Stimulated activated CD8-positive, alpha-beta memory T cell treated with anti-CD3 and anti-CD28 coated beads, Interleukin-15, amount 100 ng/mL, for 24 hours (primary cell): ENCODE results near the gene SHISAL2A.

Experiments used
- DNase-seq: peaks from one replicate; pipeline ENCODE4 v3.0.0-alpha.2; 2020; ENCODE audit warnings: low read depth

SHISAL2A gene

DNA sequence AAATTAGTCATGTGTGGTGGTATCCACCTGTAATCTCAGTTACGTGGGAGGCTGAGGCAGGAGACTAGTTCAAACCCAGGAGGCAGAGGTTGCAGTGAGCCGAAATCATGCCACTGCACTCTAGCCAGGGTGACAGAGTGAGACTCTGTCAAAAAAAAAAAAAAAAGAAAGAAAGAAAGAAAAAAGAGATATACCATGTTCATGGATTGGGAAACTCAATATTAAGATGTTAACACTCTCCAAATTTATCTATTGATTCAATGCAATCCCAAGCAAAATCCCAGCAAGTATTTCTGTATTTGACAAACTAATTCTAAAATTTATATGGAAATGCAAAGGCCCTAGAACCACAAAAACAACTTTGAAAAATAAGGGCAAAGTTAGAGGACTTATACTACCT is 11.0 kb upstream of the SHISAL2A start:
- no peak for DNase-seq

GRCh38 chr1:52623812-52624211 is 9.2 kb upstream of the SHISAL2A start:
- no peak for DNase-seq

DNA sequence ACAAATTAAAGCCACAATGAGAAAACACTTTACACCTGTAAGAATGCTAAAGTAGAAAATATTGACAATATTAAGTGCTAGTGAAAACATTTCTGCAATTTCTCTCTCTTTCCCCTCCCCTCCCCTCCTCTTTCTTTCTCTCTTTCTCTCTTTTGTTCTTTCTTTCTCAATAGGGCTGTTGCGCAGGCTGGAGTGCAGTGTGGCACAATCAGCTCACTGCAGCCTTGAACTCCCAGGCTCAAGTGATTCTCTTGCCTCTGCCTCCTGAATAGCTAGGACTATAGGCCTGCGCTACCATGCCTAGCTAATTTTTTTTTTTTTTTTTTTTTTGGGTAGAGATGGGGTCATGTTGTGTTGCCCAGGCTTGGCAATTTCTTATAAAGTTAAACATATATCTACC is 5.9 kb upstream of the SHISAL2A start:
- no peak for DNase-seq

- DNase-seq = no peak
Observed at GRCh38 chr1:52628614-52629324, 4.2 kb upstream of the SHISAL2A start.

GRCh38 chr1:52629325-52629643 is 3.7 kb upstream of the SHISAL2A start:
- DNase-seq = no peak

- no peak for DNase-seq
Observed at GRCh38 chr1:52629667-52630066, 3.3 kb upstream of the SHISAL2A start.

GRCh38 chr1:52631759-52632331 is 1.1 kb upstream of the SHISAL2A start:
- DNase-seq = no peak

DNA sequence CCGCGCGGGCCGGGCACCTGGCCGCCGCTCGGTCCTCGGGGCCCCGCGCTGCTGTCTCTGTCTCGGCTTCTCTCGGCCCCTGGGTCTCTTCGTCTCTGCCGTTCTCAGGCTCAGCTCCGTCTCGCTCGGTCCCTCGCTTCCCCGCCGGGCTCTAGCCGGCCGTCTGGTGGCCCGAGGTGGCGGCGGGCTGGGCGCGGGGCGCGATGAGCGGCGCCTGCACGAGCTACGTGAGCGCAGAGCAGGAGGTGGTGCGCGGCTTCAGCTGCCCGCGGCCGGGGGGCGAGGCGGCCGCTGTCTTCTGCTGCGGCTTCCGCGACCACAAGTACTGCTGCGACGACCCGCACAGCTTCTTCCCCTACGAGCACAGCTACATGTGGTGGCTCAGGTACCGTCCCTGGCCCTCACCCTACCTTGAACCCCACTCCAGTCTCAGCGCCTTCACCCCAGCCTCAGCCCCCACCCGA is 355 bp downstream of the SHISAL2A start:
- no peak for DNase-seq

DNA sequence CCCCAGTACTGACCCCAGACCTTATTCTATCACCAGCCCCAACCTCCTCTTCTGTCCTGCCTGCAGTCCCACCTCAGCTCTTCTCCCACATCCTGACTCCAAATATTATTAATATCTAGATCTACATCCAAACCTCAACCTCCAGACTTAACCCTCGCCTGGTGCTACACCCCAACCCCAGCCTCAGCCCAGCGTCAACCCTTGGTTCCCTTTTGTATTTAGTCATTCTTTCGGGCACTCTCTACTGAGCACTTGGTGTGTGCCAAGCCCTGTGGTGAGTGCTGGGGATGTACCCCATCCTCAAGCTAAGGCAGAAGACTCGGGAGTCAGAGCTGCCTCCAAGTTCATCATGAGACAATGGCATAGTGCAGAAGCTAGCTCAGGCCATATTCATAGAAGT is 1.1 kb downstream of the SHISAL2A start:
- no peak for DNase-seq

GRCh38 chr1:52635321-52636089 is 2.5 kb downstream of the SHISAL2A start:
- no peak for DNase-seq

- DNase-seq = no peak
Observed at GRCh38 chr1:52636721-52637695, 4.0 kb downstream of the SHISAL2A start.

DNA sequence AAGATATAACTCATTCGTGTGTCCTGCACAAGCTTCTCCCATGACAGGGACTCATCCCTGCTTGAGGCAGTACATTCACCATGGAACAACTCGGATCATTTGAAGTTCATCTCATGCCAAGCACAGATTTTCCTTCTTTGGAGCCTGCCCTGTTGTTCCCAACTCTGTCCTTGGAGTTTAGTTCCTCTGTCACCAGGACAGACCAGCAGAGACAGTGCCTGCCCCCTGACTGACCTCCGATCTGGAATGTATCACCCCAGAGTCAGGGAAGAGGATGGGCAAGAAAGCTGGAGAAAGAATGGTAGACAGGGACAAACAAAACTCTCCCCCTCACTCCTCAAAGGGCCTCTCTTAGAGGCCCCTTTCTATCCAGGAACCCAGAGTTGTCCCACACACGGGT is 5.0 kb downstream of the SHISAL2A start:
- DNase-seq = no peak

DNA sequence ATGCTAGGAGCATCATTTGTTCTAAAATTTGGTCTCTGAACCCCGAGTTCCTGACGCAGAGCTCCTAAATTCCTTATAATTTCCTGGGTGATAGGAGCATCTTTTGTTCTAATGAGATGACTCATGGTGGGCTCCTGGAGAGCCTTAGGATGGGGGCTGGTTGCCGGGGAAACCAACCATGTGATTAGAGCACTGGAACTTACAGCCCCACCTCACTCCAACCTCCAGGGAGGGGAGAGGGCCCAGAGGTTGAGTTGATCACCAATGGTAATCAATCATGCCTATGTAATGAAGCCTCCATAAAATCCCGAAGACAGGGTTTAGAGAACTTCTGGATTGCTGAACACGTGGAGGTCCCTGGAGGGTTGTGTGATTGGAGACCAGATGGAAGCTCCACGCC is 7.7 kb downstream of the SHISAL2A start:
- DNase-seq = no peak

- DNase-seq = no peak
Observed at GRCh38 chr1:52641307-52641706, 8.3 kb downstream of the SHISAL2A start.

- DNase-seq = no peak
Observed at GRCh38 chr1:52645261-52645660, 12.3 kb downstream of the SHISAL2A start.

- no peak for DNase-seq
Observed at GRCh38 chr1:52651904-52652303, 18.9 kb downstream of the SHISAL2A start.

- DNase-seq = no peak
Observed at GRCh38 chr1:52653207-52653849, 20.4 kb downstream of the SHISAL2A start.

DNA sequence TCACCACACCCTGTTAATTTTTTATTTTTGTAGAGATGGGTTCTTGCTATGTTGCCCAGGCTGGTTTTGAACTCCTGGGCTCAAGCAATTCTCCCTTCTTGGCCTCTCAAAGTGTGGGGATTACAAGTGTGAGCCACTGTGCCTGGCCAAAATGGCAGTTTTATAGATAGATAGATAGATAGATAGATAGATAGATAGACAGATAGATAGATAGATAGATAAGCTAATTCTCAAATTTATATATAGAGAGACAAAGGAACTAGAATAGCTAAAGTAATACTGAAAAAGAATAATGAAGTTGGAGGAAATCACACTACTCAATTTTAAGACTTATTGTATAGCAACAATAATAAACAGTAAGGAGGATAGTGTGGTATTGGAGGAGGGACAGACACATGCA is 21.1 kb downstream of the SHISAL2A start:
- no peak for DNase-seq

GRCh38 chr1:52657702-52658101 is 24.7 kb downstream of the SHISAL2A start:
- DNase-seq = no peak

- DNase-seq = no peak
Observed at GRCh38 chr1:52658795-52659194, 25.8 kb downstream of the SHISAL2A start.

DNA sequence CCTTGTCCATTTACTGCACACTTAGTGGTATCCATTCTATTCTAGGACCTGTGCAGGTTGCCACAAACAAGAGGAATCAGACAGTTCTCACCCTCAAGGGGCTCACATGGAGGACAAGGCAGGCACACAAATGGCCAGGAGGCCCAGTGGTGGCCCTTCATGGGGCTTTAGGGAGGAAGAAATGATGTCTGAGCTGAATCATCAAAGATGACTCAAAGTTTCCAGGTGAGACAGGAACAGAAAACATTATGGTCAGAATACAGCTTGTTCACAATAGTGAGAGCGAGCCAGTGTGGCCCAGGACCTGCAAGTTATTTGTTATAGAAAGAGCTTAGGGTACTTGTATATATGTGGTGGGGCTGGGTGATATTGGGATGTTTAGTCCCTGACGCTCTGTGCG is 26.4 kb downstream of the SHISAL2A start:
- no peak for DNase-seq
